HepG2 (cell line): ENCODE measurements around the gene ULK4. TPM values are rescaled to one million over a fixed set of nuclear protein-coding genes. Genes with fewer than 3 reads are reported as not detected.

Experiments used
- ATAC-seq: fragments of 200-7000 bp; cut with Tn5 transposase; 3 replicates; pipeline ENCODE4 v1.9.1; 2020; ENCODE audit warnings: mild to moderate bottlenecking, moderate library complexity
- BruUV-seq: library from RNA; stranded (reverse); fragments of 400-500 nt; replicated peaks from 2 replicates; lab custom pipeline; 2021; lab: Mats Ljungman, UMichigan
- CTCF ChIA-PET: fragments of 300-600 bp; formaldehyde crosslinking; extraction: SDS; loops from one replicate; lab custom pipeline; 2021; ENCODE audit warnings: low total read pairs, inconsistent platforms, low intra/inter-chr PET ratio; lab: Yijun Ruan, JAX
- POLR2A ChIA-PET: fragments of 350-600 bp; sonication (Branson Sonifier 250); formaldehyde crosslinking; loops from one replicate; lab custom pipeline; 2020; ENCODE audit warnings: antibody characterized with exemption, inconsistent platforms; lab: Yijun Ruan, JAX
- DNase-seq: peaks from one replicate; pipeline ENCODE4 v3.0.0-alpha.2; 2015; ENCODE audit warnings: low spot score
- FAIRE-seq: peaks from 3 replicates; lab custom pipeline; 2011; peaks lifted over from hg19 to GRCh38; lab: Jason Lieb, UNC
- H2AFZ ChIP-seq: one replicate; pipeline ENCODE4 v1.6.1; 2011; ENCODE audit warnings: low read length, inconsistent platforms
- H3K27ac ChIP-seq: fragments of 300-600 bp; 3 replicates; pipeline ENCODE4 v1.8.0; 2011; ENCODE audit warnings: mixed run types, mild to moderate bottlenecking, mixed read lengths, low read length, inconsistent platforms; ENCODE audit not compliant: insufficient read depth; ENCODE audit errors: extremely low read length
- H3K27me3 ChIP-seq, 2 experiments: fragments of 200-600 bp in 1 of 2; 2 replicates in 1 of 2; 3 replicates in 1 of 2; pipeline versions ENCODE4 v1.6.0 to v1.8.0; 2011; ENCODE audit warnings: low read length in 2 of 2, mild to moderate bottlenecking in 2 of 2, moderate library complexity in 2 of 2, inconsistent platforms in 1 of 2; ENCODE audit not compliant: insufficient read depth in 2 of 2, control insufficient read depth in 1 of 2
- H3K36me3 ChIP-seq, 2 experiments: fragments of 200-600 bp in 1 of 2; replicated peaks in 1 of 2; 2 replicates in 1 of 2; 3 replicates in 1 of 2; pipeline versions ENCODE4 v1.5.1 to v1.8.0; 2011; ENCODE audit warnings: low read length in 2 of 2, inconsistent platforms in 1 of 2; ENCODE audit not compliant: insufficient read depth in 2 of 2, control insufficient read depth in 1 of 2
- H3K4me1 ChIP-seq: 2 replicates; pipeline ENCODE4 v1.5.1; 2012; ENCODE audit warnings: low read length, inconsistent platforms; ENCODE audit not compliant: insufficient read depth
- H3K4me2 ChIP-seq: 2 replicates; pipeline ENCODE4 v1.6.0; 2011; ENCODE audit warnings: low read depth, low read length, inconsistent platforms
- H3K4me3 ChIP-seq, 3 experiments: fragments of 200-600 bp in 1 of 3; sonication (generic), shearing (Covaris generic) in 1 of 3; replicated peaks in 1 of 3; 2 replicates each; pipeline ENCODE4 v1.5.1; 2011 to 2016; ENCODE audit warnings: low read length in 3 of 3, inconsistent platforms in 2 of 3, low read depth in 2 of 3, mild to moderate bottlenecking in 2 of 3, control low read depth in 1 of 3, mixed read lengths in 1 of 3; ENCODE audit not compliant: insufficient read depth in 1 of 3
- H3K79me2 ChIP-seq: one replicate; pipeline ENCODE4 v1.6.1; 2011; ENCODE audit warnings: low read length, inconsistent platforms; ENCODE audit not compliant: insufficient read depth
- H3K9ac ChIP-seq: 2 replicates; pipeline ENCODE4 v1.6.0; 2011; ENCODE audit warnings: mild to moderate bottlenecking, low read depth, low read length, inconsistent platforms; ENCODE audit not compliant: insufficient read depth
- H3K9me3 ChIP-seq: 2 replicates; pipeline ENCODE4 v1.5.1; 2012; ENCODE audit warnings: mild to moderate bottlenecking, low read length
- H4K20me1 ChIP-seq: 2 replicates; pipeline ENCODE4 v1.6.0; 2011; ENCODE audit warnings: inconsistent platforms, mild to moderate bottlenecking, low read length, moderate library complexity; ENCODE audit not compliant: insufficient read depth
- HNRNPK ChIP-seq: fragments of 200-400 bp; formaldehyde crosslinking; IDR thresholded peaks from 2 replicates; pipeline ENCODE4 v1.6.1; 2018; ENCODE audit warnings: low read length, low read depth, moderate library complexity, mild to moderate bottlenecking; ENCODE audit not compliant: poor library complexity, severe bottlenecking
- RBM22 ChIP-seq: fragments of 200-400 bp; formaldehyde crosslinking; optimal IDR thresholded peaks from 2 replicates; pipeline ENCODE3; 2017; ENCODE audit warnings: mild to moderate bottlenecking, low read length, moderate library complexity
- RELA ChIP-seq: sonication (generic); formaldehyde crosslinking; IDR thresholded peaks from 2 replicates; pipeline ENCODE4 v1.4.0; 2020; ENCODE audit warnings: missing genetic modification reagents
- ZNF138 ChIP-seq: sonication (generic); formaldehyde crosslinking; IDR thresholded peaks from 2 replicates; pipeline ENCODE4 v1.5.0; 2020; ENCODE audit warnings: mild to moderate bottlenecking, low read depth, missing genetic modification reagents
- WGBS: methylation state at CpG from one replicate; pipeline ENCODE4 v1.1.6; 2017; ENCODE audit warnings: low lambda C conversion rate; 5-methylcytosine and 5-hydroxymethylcytosine counted together
- in situ Hi-C: cut with HindIII; loops from 2 replicates; pipeline ENCODE4 v1.10.0; 2017; ENCODE audit warnings: low pct_unique_long_range_greater_than_20kb; ENCODE audit not compliant: extremely low pct_ligation_motif_present
- intact Hi-C: fragments of 100-400 bp; cut with micrococcal nuclease; formaldehyde crosslinking; loops from one replicate; pipeline ENCODE4 v1.10.0; 2022; ENCODE audit not compliant: unreplicated experiment
- polyA plus RNA-seq, 8 experiments: library from polyadenylated mRNA; depleted of rRNA in 3 of 8; stranded (reverse) in 7 of 8; unstranded in 1 of 8; fragments of >200 nt; fragmentation: Illumina TruSeq in 4 of 8; extraction: Trizol in 4 of 8; gene quantifications; 2 replicates each; pipeline versions ENCODE4 v1.2.1 to v1.2.3, GENCODE V29; 2011 to 2016; ENCODE audit warnings: low read depth in 4 of 8, missing spikeins in 1 of 8, mixed read lengths in 1 of 8; ENCODE audit not compliant: insufficient read depth in 1 of 8
- total RNA-seq, 5 experiments: library from RNA; depleted of rRNA; stranded (reverse); fragments of >200 nt; fragmentation: Illumina TruSeq; extraction: Trizol; gene quantifications; 2 replicates each; pipeline ENCODE4 v1.2.3, GENCODE V29; 2016; ENCODE audit warnings: low read depth in 1 of 5
- TF ChIP-seq, protein P1 (sequence below): sonication (generic); formaldehyde crosslinking; IDR thresholded peaks from 2 replicates; pipeline ENCODE4 v1.5.0; 2020; ENCODE audit warnings: mild to moderate bottlenecking, missing genetic modification reagents

Gene ULK4
- total and polyA plus RNA-seq, 2 of the 13 experiments (the other 11 are each of a cell fraction or from before 2014, with no cell fraction given) = 6.7 to 11.8 TPM

DNA sequence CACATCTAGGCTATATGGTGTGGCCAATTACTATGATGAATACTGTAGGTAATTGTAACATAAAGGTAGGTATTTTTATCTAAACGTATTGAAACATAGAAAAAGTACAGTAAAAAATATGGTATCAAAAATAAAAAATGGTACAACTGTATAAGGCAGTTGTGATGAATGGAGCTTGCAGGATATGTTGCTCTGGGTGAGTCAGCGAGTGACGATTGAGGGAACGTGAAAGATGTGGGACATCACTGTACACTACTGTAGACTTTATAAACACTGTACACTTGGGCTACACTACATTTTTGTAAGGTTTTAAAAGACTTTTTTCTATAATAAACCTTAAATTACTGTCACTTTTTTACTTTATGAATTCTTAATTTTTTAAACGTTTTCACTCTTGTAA lies 752.3 kb downstream of the ULK4 start:
- ChIA-PET POLR2A (interaction anchor here (0.9 to 1.5 kb wide), 2 partner anchors 10 to 11 kb away, joined by 3 to 5 read pairs; partner anchors contain the start of gene CTNNB1), CTCF (no interaction called here)
- no peak overlapping the region for H2AFZ ChIP-seq
- H3K9ac ChIP-seq = no peak overlapping the region
- no peaks in the 10 kb centered on the region for H3K36me3 ChIP-seq
- no peaks in the 10 kb centered on the region for H3K27me3 ChIP-seq
- no peak overlapping the region for H3K4me2 ChIP-seq
- DNase-seq (no peak), ATAC-seq (no peak), FAIRE-seq (no peak)
- peaks cover 98% of the 10 kb centered on the region for H4K20me1 ChIP-seq
- H3K4me1 ChIP-seq = peaks cover 86% of the 10 kb centered on the region
- intact Hi-C loops (no loop called here), in situ Hi-C loops (loop anchor here (25.0 kb wide), 1 partner anchor 622 kb away; no protein-coding TSS in a partner anchor)
- H3K9me3 ChIP-seq = no peaks in the 10 kb centered on the region
- H3K79me2 ChIP-seq = peaks cover 99% of the 10 kb centered on the region
- no TSS peak for BruUV-seq
- 94% methylated on average over 5 of the region's 5 CpGs for WGBS
- no peak overlapping the region for H3K4me3 ChIP-seq
- H3K27ac ChIP-seq = no peak overlapping the region
- no peak for TF ChIP-seq RELA

DNA sequence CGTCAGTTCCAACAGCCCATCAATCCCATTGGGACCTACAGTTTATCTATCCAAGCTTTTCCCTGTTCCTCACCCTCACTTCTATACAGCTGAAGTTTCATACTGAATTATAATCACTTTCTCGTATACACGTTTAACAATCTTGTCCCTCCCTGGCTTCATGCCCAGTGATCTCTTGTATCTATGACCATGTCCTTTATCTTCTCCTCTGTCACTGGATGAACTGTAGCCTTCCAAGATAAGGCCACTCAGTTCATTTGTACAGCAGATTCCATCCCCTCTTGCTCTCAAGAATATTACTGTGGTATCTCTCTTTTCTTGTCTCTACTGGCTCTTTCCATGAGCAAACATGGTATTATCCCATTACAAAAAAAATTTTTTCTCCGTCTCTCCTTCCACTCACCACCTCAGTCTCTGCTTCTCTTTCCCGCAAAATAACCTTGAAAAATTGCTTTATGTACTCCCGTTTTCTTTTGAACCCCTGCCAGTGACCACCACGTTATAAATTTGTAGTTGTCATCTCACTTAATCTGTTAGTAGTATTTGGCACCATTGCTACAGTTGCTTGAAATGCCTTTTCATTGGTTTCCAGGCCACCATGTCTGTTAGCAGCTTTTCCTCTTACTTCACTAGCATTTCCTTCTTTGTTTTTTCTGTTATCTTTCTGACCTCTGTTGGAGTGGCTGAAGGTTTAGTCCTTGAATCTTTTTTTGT lies 753.2 kb downstream of the ULK4 start:
- no peaks in the 10 kb centered on the region for H3K9me3 ChIP-seq
- H4K20me1 ChIP-seq = peaks cover 98% of the 10 kb centered on the region
- ChIA-PET POLR2A (interaction anchor here (0.9 to 1.0 kb wide), 2 partner anchors 8 to 10 kb away, joined by 3 to 4 read pairs; partner anchors contain the start of gene CTNNB1), CTCF (no interaction called here)
- intact Hi-C loops (no loop called here), in situ Hi-C loops (loop anchor here (25.0 kb wide), 1 partner anchor 621 kb away; no protein-coding TSS in a partner anchor)
- no peak overlapping the region for H3K9ac ChIP-seq
- WGBS = 84% methylated on average over 7 of the region's 7 CpGs
- H3K36me3 ChIP-seq = no peaks in the 10 kb centered on the region
- no peaks in the 10 kb centered on the region for H3K27me3 ChIP-seq
- H3K4me2 ChIP-seq = no peak overlapping the region
- DNase-seq (no peak), FAIRE-seq (no peak), ATAC-seq (no peak)
- no peak overlapping the region for H3K27ac ChIP-seq
- peaks cover 99% of the 10 kb centered on the region for H3K79me2 ChIP-seq
- peaks cover 86% of the 10 kb centered on the region for H3K4me1 ChIP-seq
- no TSS peak for BruUV-seq
- H3K4me3 ChIP-seq = no peak overlapping the region
- peak; percentile 9 for TF ChIP-seq RBM22
- TF ChIP-seq, protein P1, sequence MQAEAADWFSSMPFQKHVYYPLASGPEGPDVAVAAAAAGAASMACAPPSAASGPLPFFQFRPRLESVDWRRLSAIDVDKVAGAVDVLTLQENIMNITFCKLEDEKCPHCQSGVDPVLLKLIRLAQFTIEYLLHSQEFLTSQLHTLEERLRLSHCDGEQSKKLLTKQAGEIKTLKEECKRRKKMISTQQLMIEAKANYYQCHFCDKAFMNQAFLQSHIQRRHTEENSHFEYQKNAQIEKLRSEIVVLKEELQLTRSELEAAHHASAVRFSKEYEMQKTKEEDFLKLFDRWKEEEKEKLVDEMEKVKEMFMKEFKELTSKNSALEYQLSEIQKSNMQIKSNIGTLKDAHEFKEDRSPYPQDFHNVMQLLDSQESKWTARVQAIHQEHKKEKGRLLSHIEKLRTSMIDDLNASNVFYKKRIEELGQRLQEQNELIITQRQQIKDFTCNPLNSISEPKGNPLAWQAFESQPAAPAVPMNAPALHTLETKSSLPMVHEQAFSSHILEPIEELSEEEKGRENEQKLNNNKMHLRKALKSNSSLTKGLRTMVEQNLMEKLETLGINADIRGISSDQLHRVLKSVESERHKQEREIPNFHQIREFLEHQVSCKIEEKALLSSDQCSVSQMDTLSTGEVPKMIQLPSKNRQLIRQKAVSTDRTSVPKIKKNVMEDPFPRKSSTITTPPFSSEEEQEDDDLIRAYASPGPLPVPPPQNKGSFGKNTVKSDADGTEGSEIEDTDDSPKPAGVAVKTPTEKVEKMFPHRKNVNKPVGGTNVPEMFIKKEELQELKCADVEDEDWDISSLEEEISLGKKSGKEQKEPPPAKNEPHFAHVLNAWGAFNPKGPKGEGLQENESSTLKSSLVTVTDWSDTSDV = no peak
- no peak for TF ChIP-seq ZNF138 (CRISPR knock-in tag)
- no peak for TF ChIP-seq HNRNPK
- H2AFZ ChIP-seq = no peak overlapping the region
